ENCODE measurements around the gene TKTL2. TPM values are rescaled to one million over a fixed set of nuclear protein-coding genes. Genes with fewer than 3 reads are reported as not detected.
"Not testable (repeated sequence)": the region's sequence is repeated elsewhere in the genome, so short reads cannot be mapped to it uniquely, and the experiment has no call there.

TKTL2 gene
- total RNA-seq, 1 donor = 0.42 TPM

GRCh38 chr4:163474027-163474426 lies 473 bp upstream of the TKTL2 start:
- Histone ChIP-seq H3K9me3 (ENCODE audit: low read depth, low read length) (no peaks in the 10 kb centered on the region), H3K4me1 (ENCODE audit: insufficient read depth, low read length) (peaks cover 6% of the 10 kb centered on the region), H3K4me3 (ENCODE audit: low read length) (no peak overlapping the region), H3K27me3 (ENCODE audit: insufficient read depth, low read length) (peaks cover 6% of the 10 kb centered on the region)

GRCh38 chr4:163473130-163473529 lies 424 bp downstream of the TKTL2 start:
- H3K4me3 ChIP-seq (ENCODE audit: low read length) = no peak overlapping the region
- H3K9me3 ChIP-seq (ENCODE audit: low read depth, low read length) = no peaks in the 10 kb centered on the region
- peaks cover 6% of the 10 kb centered on the region for H3K4me1 ChIP-seq (ENCODE audit: insufficient read depth, low read length)
- peaks cover 6% of the 10 kb centered on the region for H3K27me3 ChIP-seq (ENCODE audit: insufficient read depth, low read length)

- H3K4me1 ChIP-seq (ENCODE audit: insufficient read depth, low read length) = peaks cover 6% of the 10 kb centered on the region
- peaks cover 2% of the 10 kb centered on the region for H3K27me3 ChIP-seq (ENCODE audit: insufficient read depth, low read length)
- H3K4me3 ChIP-seq (ENCODE audit: low read length) = no peak overlapping the region
Measured at GRCh38 chr4:163470391-163470790, 3.2 kb downstream of the TKTL2 start.

DNA sequence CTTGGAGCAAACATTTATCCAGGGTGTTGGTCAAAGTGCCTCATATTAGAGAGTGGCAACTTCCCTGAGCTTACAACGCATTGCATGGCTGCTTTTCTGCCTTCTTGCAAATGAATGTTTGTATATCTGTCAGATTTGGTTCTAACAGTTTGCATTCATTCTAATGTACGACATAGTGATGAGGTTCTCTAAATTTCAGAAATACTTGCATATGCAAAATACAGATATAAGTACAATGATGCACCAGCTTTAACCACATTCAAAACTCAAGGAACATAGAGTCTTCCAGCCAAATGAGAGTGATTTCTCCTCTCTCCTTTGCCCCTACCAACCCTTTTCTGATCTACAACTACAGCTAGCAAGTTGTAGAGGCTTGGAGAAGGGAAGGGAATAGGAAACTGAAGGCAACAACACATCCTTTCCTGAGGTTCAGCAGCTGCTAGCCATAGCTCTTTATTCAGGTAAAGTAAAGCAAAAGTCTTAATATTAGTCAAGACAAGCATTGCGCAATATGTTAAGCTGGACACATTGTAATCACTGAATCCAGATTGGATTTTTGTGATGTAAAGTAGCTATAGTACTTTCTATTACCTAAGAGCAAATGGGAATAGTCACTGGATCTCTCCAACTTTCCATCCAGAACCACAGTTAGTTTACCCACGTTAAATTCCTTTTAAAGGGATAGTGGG lies 6.3 kb downstream of the TKTL2 start:
- peaks cover 10% of the 10 kb centered on the region for H3K27me3 ChIP-seq (ENCODE audit: insufficient read depth, low read length)
- H3K9me3 ChIP-seq (ENCODE audit: low read depth, low read length) = no peaks in the 10 kb centered on the region
- no peak overlapping the region for H3K4me3 ChIP-seq (ENCODE audit: low read length)
- peaks cover 6% of the 10 kb centered on the region for H3K4me1 ChIP-seq (ENCODE audit: insufficient read depth, low read length)

More at GRCh38 chr4:163470391-163470790, 3.2 kb downstream of the TKTL2 start:
- H3K9me3 ChIP-seq (ENCODE audit: low read depth, low read length) = no peaks in the 10 kb centered on the region

DNA sequence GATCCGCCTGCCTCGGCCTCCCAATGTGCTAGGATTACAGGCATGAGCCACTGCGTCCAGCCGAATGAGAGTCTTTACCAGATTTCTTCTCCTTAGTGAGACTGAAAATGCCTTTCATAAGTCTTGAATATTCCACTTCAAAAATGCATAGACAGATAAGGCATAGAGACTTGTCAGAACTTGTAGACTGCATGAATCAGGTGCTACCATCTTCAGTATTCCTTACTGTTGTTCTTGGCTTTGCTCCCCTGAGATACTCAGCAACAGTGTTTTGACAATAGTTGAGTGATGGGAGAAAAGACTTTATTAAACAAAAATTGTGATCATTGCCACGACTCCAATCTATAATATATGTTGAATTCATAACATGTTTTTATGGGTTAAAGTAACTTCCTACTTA lies 11.0 kb downstream of the TKTL2 start:
- Histone ChIP-seq H3K4me1 (ENCODE audit: insufficient read depth, low read length) (no peaks in the 10 kb centered on the region), H3K4me3 (ENCODE audit: low read length) (no peak overlapping the region), H3K27me3 (ENCODE audit: insufficient read depth, low read length) (peaks cover 10% of the 10 kb centered on the region)

GRCh38 chr4:163448540-163449203 lies 24.9 kb downstream of the TKTL2 start:
- Histone ChIP-seq H3K9me3 (ENCODE audit: low read depth, low read length) (no peaks in the 10 kb centered on the region), H3K4me1 (ENCODE audit: insufficient read depth, low read length) (no peaks in the 10 kb centered on the region), H3K27me3 (ENCODE audit: insufficient read depth, low read length) (no peaks in the 10 kb centered on the region), H3K4me3 (ENCODE audit: low read length) (no peak overlapping the region)

More for the DNA sequence above, 11.0 kb downstream of the TKTL2 start:
- H3K9me3 ChIP-seq (ENCODE audit: low read depth, low read length) = no peaks in the 10 kb centered on the region

GRCh38 chr4:163447481-163447880 lies 26.1 kb downstream of the TKTL2 start:
- Histone ChIP-seq H3K9me3 (ENCODE audit: low read depth, low read length) (no peaks in the 10 kb centered on the region), H3K4me3 (ENCODE audit: low read length) (no peak overlapping the region), H3K27me3 (ENCODE audit: insufficient read depth, low read length) (no peaks in the 10 kb centered on the region), H3K4me1 (ENCODE audit: insufficient read depth, low read length) (no peaks in the 10 kb centered on the region)

DNA sequence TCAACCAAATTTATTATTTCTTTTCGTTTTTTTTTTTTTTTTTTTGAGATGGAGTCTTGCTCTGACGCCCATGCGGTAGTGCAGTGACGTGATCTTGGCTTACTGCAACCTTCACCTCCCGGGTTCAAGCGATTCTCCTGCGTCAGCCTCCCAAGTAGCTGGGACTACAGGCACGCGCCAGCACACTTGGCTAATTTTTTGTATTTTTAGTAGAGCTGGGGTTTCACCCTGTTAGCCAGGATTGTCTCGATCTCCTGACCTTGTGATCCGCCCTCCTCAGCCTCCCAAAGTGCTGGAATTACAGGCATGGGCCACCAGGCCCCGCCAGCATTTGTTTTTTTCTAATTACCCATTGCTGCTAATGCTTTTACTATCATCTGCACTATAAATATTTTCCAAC lies 26.5 kb downstream of the TKTL2 start:
- H3K27me3 ChIP-seq (ENCODE audit: insufficient read depth, low read length); H3K9me3 ChIP-seq (ENCODE audit: low read depth, low read length); H3K4me3 ChIP-seq (ENCODE audit: low read length); H3K4me1 ChIP-seq (ENCODE audit: insufficient read depth, low read length): not testable (repeated sequence)

GRCh38 chr4:163440040-163440439 lies 33.5 kb downstream of the TKTL2 start:
- no peaks in the 10 kb centered on the region for H3K27me3 ChIP-seq (ENCODE audit: insufficient read depth, low read length)
- H3K4me3 ChIP-seq (ENCODE audit: low read length) = no peak overlapping the region
- H3K4me1 ChIP-seq (ENCODE audit: insufficient read depth, low read length) = no peaks in the 10 kb centered on the region
- no peaks in the 10 kb centered on the region for H3K9me3 ChIP-seq (ENCODE audit: low read depth, low read length)

Other genes starting within 250 kb of the TKTL2 start
- not detected for gene NPY1R, start 141.2 kb downstream of the TKTL2 start, total RNA-seq
- not detected for gene NPY5R, start 129.9 kb downstream of the TKTL2 start, total RNA-seq
- gene TMA16, start 20.9 kb upstream of the TKTL2 start, total RNA-seq = 7.6 TPM

Measured in mononuclear cell (primary cell).